Measurements from ENCODE around the gene FMN1.

FMN1 gene

GRCh38 chr15:33005582-33005981, 188.9 kb downstream of the FMN1 start:
- no peak for DNase-seq

- DNase-seq, result no peak
Observed at GRCh38 chr15:33001926-33002325, 192.6 kb downstream of the FMN1 start.

GRCh38 chr15:32998979-32999672, 195.4 kb downstream of the FMN1 start:
- no peak for DNase-seq

GRCh38 chr15:32998182-32998581, 196.3 kb downstream of the FMN1 start:
- DNase-seq, result no peak

- no peak for DNase-seq
Observed at GRCh38 chr15:32994810-32995424, 199.6 kb downstream of the FMN1 start.

GRCh38 chr15:32993285-32993684, 201.2 kb downstream of the FMN1 start:
- DNase-seq, result no peak

GRCh38 chr15:32991619-32992111, 202.8 kb downstream of the FMN1 start:
- DNase-seq, result no peak

GRCh38 chr15:32990071-32990470, 204.4 kb downstream of the FMN1 start:
- DNase-seq, result no peak

GRCh38 chr15:32987067-32987466, 207.4 kb downstream of the FMN1 start:
- no peak for DNase-seq

GRCh38 chr15:32986147-32986546, 208.4 kb downstream of the FMN1 start:
- no peak for DNase-seq

GRCh38 chr15:32983679-32984078, 210.8 kb downstream of the FMN1 start:
- DNase-seq, result no peak

- no peak for DNase-seq
Observed at GRCh38 chr15:32982001-32982400, 212.5 kb downstream of the FMN1 start.

GRCh38 chr15:32981536-32981935, 213.0 kb downstream of the FMN1 start:
- DNase-seq, result no peak

- DNase-seq, result no peak
Observed at GRCh38 chr15:32979710-32980109, 214.8 kb downstream of the FMN1 start.

GRCh38 chr15:32977506-32977905, 217.0 kb downstream of the FMN1 start:
- no peak for DNase-seq

GRCh38 chr15:32974691-32975090, 219.8 kb downstream of the FMN1 start:
- no peak for DNase-seq

- no peak for DNase-seq
Observed at GRCh38 chr15:32972686-32973085, 221.8 kb downstream of the FMN1 start.

- DNase-seq, result no peak
Observed at GRCh38 chr15:32970847-32971246, 223.7 kb downstream of the FMN1 start.

- DNase-seq, result no peak
Observed at GRCh38 chr15:32967521-32967920, 227.0 kb downstream of the FMN1 start.

GRCh38 chr15:32966512-32966911, 228.0 kb downstream of the FMN1 start:
- no peak for DNase-seq

- no peak for DNase-seq
Observed at GRCh38 chr15:32965897-32966296, 228.6 kb downstream of the FMN1 start.

GRCh38 chr15:32959077-32959476, 235.4 kb downstream of the FMN1 start:
- no peak for DNase-seq

- DNase-seq, result no peak
Observed at GRCh38 chr15:32957219-32957618, 237.3 kb downstream of the FMN1 start.

GRCh38 chr15:32956711-32957110, 237.8 kb downstream of the FMN1 start:
- DNase-seq, result no peak

- no peak for DNase-seq
Observed at GRCh38 chr15:32956006-32956405, 238.5 kb downstream of the FMN1 start.
